Cardiac muscle cell (in vitro differentiated cells and primary cell): Measurements from ENCODE around the gene RNF168. TPM values are rescaled to one million over a fixed set of nuclear protein-coding genes. Genes with fewer than 3 reads are reported as not detected.

ENCODE experiments used
- DNase-seq, 2 donors: peaks; one replicate each; pipeline versions ENCODE4 v3.0.0 to v3.0.0-alpha.2; 2010 to 2017; ENCODE audit warnings: low read depth in 1 of 2, low spot score in 1 of 2
- H3K27ac ChIP-seq: fragments of 200-600 bp; sonication (generic); 2 replicates; pipeline ENCODE4 v1.5.1; 2016
- H3K27me3 ChIP-seq: fragments of 200-600 bp; sonication (generic); 2 replicates; pipeline ENCODE4 v1.6.0; 2016; ENCODE audit warnings: control low read depth
- H3K36me3 ChIP-seq: fragments of 200-600 bp; sonication (generic); 2 replicates; pipeline ENCODE4 v1.5.1; 2016; ENCODE audit warnings: control low read depth
- H3K4me1 ChIP-seq: fragments of 200-600 bp; sonication (generic); 2 replicates; pipeline ENCODE4 v1.8.1; 2017; ENCODE audit warnings: low read depth, mild to moderate bottlenecking, mixed run types
- H3K4me3 ChIP-seq: fragments of 200-600 bp; sonication (generic); 2 replicates; pipeline ENCODE4 v1.5.1; 2016; ENCODE audit warnings: mild to moderate bottlenecking
- H3K9me3 ChIP-seq: fragments of 200-600 bp; sonication (generic); 2 replicates; pipeline ENCODE4 v1.5.1; 2017; ENCODE audit warnings: low read depth, mild to moderate bottlenecking, control low read depth
- CTCF ChIP-seq: IDR thresholded peaks from 2 replicates; pipeline ENCODE4 v1.5.1; 2012; ENCODE audit warnings: low read depth, mild to moderate bottlenecking, low read length
- polyA plus RNA-seq: library from polyadenylated mRNA; unstranded; fragments of >200 nt; fragmentation: Nextera tagmentation; extraction: Ambion mirVana; gene quantifications from 2 replicates; pipeline ENCODE4 v1.2.1, GENCODE V29; 2016
- total RNA-seq: library from RNA; depleted of rRNA; stranded (reverse); fragments of >200 nt; gene quantifications from 2 replicates; pipeline ENCODE4 v1.2.3, GENCODE V29; 2016

RNF168 gene
- total and polyA plus RNA-seq, 2 experiments from 2014 or later: 9.9 to 19.0 TPM

GRCh38 chr3:196518966-196519717 lies 15.6 kb upstream of the RNF168 start:
- H3K4me3 ChIP-seq: no peak overlapping the region
- H3K27ac ChIP-seq: no peak overlapping the region
- H3K9me3 ChIP-seq: peaks cover 3% of the 10 kb centered on the region
- no peaks in the 10 kb centered on the region for H3K36me3 ChIP-seq
- no peaks in the 10 kb centered on the region for H3K27me3 ChIP-seq
- H3K4me1 ChIP-seq: peaks cover 3% of the 10 kb centered on the region
- peak; percentile 42 for TF ChIP-seq CTCF
- DNase-seq: peak; percentile 55 to 79

- no peak for TF ChIP-seq CTCF
- H3K9me3 ChIP-seq: peaks cover 3% of the 10 kb centered on the region
- H3K27me3 ChIP-seq: no peaks in the 10 kb centered on the region
- H3K36me3 ChIP-seq: no peaks in the 10 kb centered on the region
- H3K27ac ChIP-seq: no peak overlapping the region
- peak in 1 of 2 donors; percentile 37 for DNase-seq
- peaks cover 3% of the 10 kb centered on the region for H3K4me1 ChIP-seq
- H3K4me3 ChIP-seq: no peak overlapping the region
These were observed 14.4 kb upstream of the RNF168 start for GRCh38 chr3:196517919-196518318.

- Histone ChIP-seq H3K4me3 (no peak overlapping the region), H3K9me3 (peaks cover 3% of the 10 kb centered on the region), H3K4me1 (peaks cover 3% of the 10 kb centered on the region), H3K36me3 (no peaks in the 10 kb centered on the region), H3K27me3 (no peaks in the 10 kb centered on the region), H3K27ac (no peak overlapping the region)
- no peak for TF ChIP-seq CTCF
- no peak for DNase-seq
These were observed 13.7 kb upstream of the RNF168 start for GRCh38 chr3:196517162-196517800.

GRCh38 chr3:196514913-196515621 lies 11.5 kb upstream of the RNF168 start, which contains the start of gene SMCO1:
SMCO1 (minus strand) TSS chr3:196515346; CDS start chr3:196515209, 137 bp downstream.
- no peaks in the 10 kb centered on the region for H3K36me3 ChIP-seq
- no peak within 1 kb of the TSS for H3K4me3 ChIP-seq
- peaks cover 3% of the 10 kb centered on the region for H3K9me3 ChIP-seq
- DNase-seq: peak in 1 of 2 donors; percentile 46
- H3K27ac ChIP-seq: peak within 1 kb of the TSS; percentile 86
- H3K4me1 ChIP-seq: peaks cover 3% of the 10 kb centered on the region
- H3K27me3 ChIP-seq: no peaks in the 10 kb centered on the region
- TF ChIP-seq CTCF: no peak

GRCh38 chr3:196514350-196514716 lies 10.8 kb upstream of the RNF168 start:
- no peak for TF ChIP-seq CTCF
- peak overlapping the region; percentile 86 for H3K27ac ChIP-seq
- H3K4me3 ChIP-seq: no peak overlapping the region
- peaks cover 3% of the 10 kb centered on the region for H3K4me1 ChIP-seq
- H3K9me3 ChIP-seq: peaks cover under 1% of the 10 kb centered on the region
- no peak for DNase-seq
- H3K36me3 ChIP-seq: no peaks in the 10 kb centered on the region
- no peaks in the 10 kb centered on the region for H3K27me3 ChIP-seq
